ENCODE measurements around the gene MED12L. TPM values are rescaled to one million over a fixed set of nuclear protein-coding genes. Genes with fewer than 3 reads are reported as not detected.

MED12L gene
- total RNA-seq, 1 experiment from 2014 or later, result not detected

DNA sequence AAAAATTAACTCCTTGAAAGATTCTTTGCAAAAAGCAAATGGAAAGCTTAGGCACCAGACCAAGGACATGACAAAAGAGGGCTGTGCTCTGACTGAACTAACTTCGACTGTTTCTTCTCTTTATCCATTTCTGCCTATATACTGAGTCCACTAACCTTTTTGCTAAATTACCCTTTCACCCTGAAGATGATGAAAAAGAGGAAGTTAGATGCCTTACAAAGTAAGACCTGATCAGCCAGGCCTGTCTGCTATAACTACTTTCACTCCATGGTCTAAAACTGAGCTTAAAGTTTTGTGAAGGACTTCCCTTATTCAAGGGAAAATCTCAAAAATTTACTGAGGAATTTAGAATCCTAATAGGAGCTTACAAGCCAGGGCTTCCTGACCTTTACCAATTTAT lies 381.6 kb downstream of the MED12L start:
- no peaks in the 10 kb centered on the region for H3K4me1 ChIP-seq
- H3K4me3 ChIP-seq, result no peak overlapping the region
- H3K9me3 ChIP-seq (replicated peaks), result no peaks in the 10 kb centered on the region
- no peaks in the 10 kb centered on the region for H3K36me3 ChIP-seq
- peaks cover 8% of the 10 kb centered on the region; the same call in 1 of the 2 replicates for H3K27me3 ChIP-seq
- H3K27ac ChIP-seq, result no peak overlapping the region
- DNase-seq, result no peak

GRCh38 chr3:151468284-151468917 lies 382.9 kb downstream of the MED12L start:
- DNase-seq, result peak; percentile 30 to 76
- no peaks in the 10 kb centered on the region for H3K4me1 ChIP-seq
- no peaks in the 10 kb centered on the region for H3K27me3 ChIP-seq
- H3K36me3 ChIP-seq, result no peaks in the 10 kb centered on the region
- H3K27ac ChIP-seq, result no peak overlapping the region
- H3K9me3 ChIP-seq (replicated peaks), result no peaks in the 10 kb centered on the region
- H3K4me3 ChIP-seq, result no peak overlapping the region

GRCh38 chr3:151476344-151477018 lies 391.0 kb downstream of the MED12L start:
- DNase-seq, result no peak
- Histone ChIP-seq H3K4me1 (no peaks in the 10 kb centered on the region), H3K36me3 (no peaks in the 10 kb centered on the region), H3K9me3 (replicated peaks) (no peaks in the 10 kb centered on the region), H3K27me3 (no peaks in the 10 kb centered on the region), H3K4me3 (no peak overlapping the region), H3K27ac (no peak overlapping the region)

DNA sequence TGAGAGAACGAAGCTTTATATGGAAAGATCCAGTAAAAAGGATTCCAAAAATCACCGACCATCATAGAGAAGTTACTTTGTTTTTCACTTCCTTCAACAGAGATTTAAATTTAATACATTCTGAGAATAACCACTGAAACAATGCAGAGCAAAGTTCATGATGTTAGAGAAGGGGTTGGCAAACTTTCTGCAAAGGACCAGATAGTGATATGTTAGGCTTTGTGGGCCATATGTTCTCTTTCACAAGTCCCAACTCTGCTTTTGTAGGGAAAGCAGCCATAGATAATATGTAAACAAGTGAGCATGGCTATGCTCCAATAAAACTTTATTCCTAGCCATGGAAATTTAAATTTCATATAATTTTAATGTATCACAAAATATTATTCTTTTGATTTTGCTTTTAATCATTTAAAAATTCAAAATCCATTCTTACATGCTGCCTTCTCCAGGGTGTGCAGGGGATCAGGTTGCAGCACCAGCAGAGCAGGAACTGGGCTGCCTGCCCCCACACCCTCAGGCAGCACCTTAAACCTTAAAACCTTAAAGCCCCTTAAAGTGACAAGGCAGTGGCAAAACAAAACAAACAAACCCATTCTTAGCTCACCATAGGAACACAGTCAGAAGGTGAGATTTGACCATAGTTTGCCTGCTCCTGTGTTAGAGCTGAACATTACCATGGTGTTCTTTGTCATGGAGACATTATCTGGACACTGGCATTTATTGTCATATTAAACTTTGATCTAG lies 392.3 kb downstream of the MED12L start:
- no peaks in the 10 kb centered on the region for H3K27me3 ChIP-seq
- DNase-seq, result no peak
- H3K27ac ChIP-seq, result no peak overlapping the region
- no peaks in the 10 kb centered on the region for H3K36me3 ChIP-seq
- H3K4me1 ChIP-seq, result no peaks in the 10 kb centered on the region
- H3K9me3 ChIP-seq (replicated peaks), result no peaks in the 10 kb centered on the region
- no peak overlapping the region for H3K4me3 ChIP-seq

DNA sequence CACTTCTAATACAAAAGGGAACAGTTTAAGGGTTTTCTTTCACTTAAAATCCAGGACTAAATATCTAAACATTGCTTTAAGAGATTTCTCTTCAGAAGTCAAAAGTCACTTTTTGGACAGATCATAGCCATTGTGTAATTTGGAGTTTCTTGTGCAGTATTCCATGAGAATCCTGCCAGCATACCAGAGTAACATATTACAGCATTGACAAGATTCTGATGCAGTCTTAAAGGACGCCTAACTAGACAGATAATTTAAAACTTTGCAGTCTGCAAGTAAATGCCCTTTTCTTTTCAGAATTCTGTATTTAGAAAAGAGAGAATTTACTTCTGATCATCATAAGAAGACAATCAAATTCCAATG lies 392.9 kb downstream of the MED12L start:
- Histone ChIP-seq H3K27me3 (no peaks in the 10 kb centered on the region), H3K9me3 (replicated peaks) (no peaks in the 10 kb centered on the region), H3K36me3 (no peaks in the 10 kb centered on the region), H3K4me3 (no peak overlapping the region), H3K27ac (no peak overlapping the region), H3K4me1 (no peaks in the 10 kb centered on the region)
- DNase-seq, result no peak

DNA sequence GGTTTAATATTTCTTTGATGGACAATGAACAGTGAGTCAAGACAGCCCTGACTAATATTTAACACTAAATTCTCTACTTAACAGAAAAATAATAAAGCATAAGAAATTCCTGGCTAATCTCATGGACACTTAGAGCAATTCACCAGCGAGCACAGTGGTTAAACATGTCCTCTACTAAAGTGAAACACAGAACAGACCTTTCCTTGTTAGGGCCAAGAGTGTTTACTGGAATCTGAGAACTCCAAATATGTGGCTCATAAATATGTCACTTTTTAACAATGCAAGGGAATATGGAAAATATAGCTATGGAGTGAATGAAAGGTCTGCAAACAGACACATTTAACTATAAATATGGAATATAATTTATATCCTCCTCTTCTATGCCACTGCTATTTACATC lies 394.0 kb downstream of the MED12L start:
- Histone ChIP-seq H3K27ac (no peak overlapping the region), H3K4me1 (no peaks in the 10 kb centered on the region), H3K9me3 (replicated peaks) (no peaks in the 10 kb centered on the region), H3K27me3 (no peaks in the 10 kb centered on the region), H3K36me3 (no peaks in the 10 kb centered on the region), H3K4me3 (no peak overlapping the region)
- no peak for DNase-seq

GRCh38 chr3:151480492-151480891 lies 395.0 kb downstream of the MED12L start:
- Histone ChIP-seq H3K4me3 (no peak overlapping the region), H3K4me1 (no peaks in the 10 kb centered on the region), H3K9me3 (replicated peaks) (no peaks in the 10 kb centered on the region), H3K27me3 (no peaks in the 10 kb centered on the region), H3K36me3 (no peaks in the 10 kb centered on the region), H3K27ac (no peak overlapping the region)
- no peak for DNase-seq

- Histone ChIP-seq H3K27me3 (no peaks in the 10 kb centered on the region), H3K4me1 (no peaks in the 10 kb centered on the region), H3K36me3 (no peaks in the 10 kb centered on the region), H3K4me3 (no peak overlapping the region), H3K27ac (no peak overlapping the region), H3K9me3 (replicated peaks) (no peaks in the 10 kb centered on the region)
- no peak for DNase-seq
Observed at GRCh38 chr3:151483488-151483887, 398.0 kb downstream of the MED12L start.

DNA sequence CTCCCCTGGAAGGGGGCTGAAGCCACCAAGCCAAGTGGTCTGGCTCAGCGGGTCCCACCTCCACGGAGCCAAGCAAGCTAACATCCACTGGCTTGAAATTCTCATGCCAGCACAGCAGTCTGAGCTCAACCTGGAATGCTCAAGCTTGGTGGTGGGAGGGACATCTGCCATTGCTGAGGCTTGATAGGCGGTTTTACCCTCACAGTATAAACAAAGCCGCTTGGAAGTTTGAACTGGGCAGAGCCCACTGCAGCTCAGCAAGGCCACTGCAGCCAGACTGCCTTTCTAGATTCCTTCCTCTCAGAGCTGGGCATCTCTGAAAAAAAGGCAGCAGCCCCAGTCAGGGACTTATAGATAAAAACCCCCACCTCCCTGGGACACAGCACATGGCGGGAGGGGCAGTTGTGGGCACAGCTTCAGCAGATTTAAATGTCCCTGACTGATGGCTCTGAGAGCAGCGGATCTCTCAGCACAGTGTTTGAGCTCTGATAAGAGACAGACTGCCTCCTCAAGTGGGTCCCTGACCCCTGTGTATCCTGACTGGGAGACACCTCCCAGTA lies 398.6 kb downstream of the MED12L start:
- Histone ChIP-seq H3K27me3 (no peaks in the 10 kb centered on the region), H3K36me3 (no peaks in the 10 kb centered on the region), H3K27ac (no peak overlapping the region), H3K4me1 (no peaks in the 10 kb centered on the region), H3K4me3 (no peak overlapping the region), H3K9me3 (replicated peaks) (no peaks in the 10 kb centered on the region)
- DNase-seq, result no peak

Other genes starting within 250 kb of the MED12L start
- gene MINDY4B, start 180.2 kb upstream of the MED12L start, total RNA-seq (2014; rRNA removed; shearing (Covaris generic)), result not detected in 2 replicates
- not detected in 2 replicates for gene CLRN1, start 112.9 kb upstream of the MED12L start, total RNA-seq (2014; rRNA removed; shearing (Covaris generic))
- not detected in 2 replicates for gene GPR171, start 117.6 kb downstream of the MED12L start, total RNA-seq (2014; rRNA removed; shearing (Covaris generic))
- 0.04 TPM in 1 of 2 replicates, not detected in the other for gene P2RY14, start 192.9 kb downstream of the MED12L start, total RNA-seq (2014; rRNA removed; shearing (Covaris generic))
- gene GPR87, start 231.2 kb downstream of the MED12L start, total RNA-seq (2014; rRNA removed; shearing (Covaris generic)), result not detected in 2 replicates
- gene P2RY13, start 243.9 kb downstream of the MED12L start, total RNA-seq (2014; rRNA removed; shearing (Covaris generic)), result not detected in 2 replicates